CD8-positive, alpha-beta memory T cell (primary cell): ENCODE data around the gene ASPG. TPM values are rescaled to one million over a fixed set of nuclear protein-coding genes. Genes with fewer than 3 reads are reported as not detected.

ENCODE experiments used
- CTCF ChIA-PET: fragments of 350-600 bp; sonication (Branson Sonifier 250); formaldehyde crosslinking; loops from one replicate; lab custom pipeline; 2021; ENCODE audit warnings: antibody characterized with exemption; lab: Charles Lee
- POLR2A ChIA-PET: fragments of 350-600 bp; sonication (Branson Sonifier 250); formaldehyde crosslinking; loops from one replicate; lab custom pipeline; 2021; ENCODE audit warnings: antibody characterized with exemption; lab: Charles Lee
- DNase-seq, 5 donors: peaks; one replicate each; pipeline versions ENCODE4 v3.0.0 to v3.0.0-alpha.2; 2020 to 2022; ENCODE audit warnings: mixed read lengths in 1 of 5
- H3K27ac ChIP-seq: one replicate; pipeline ENCODE4 v1.7.0; 2013; ENCODE audit warnings: low read depth, mild to moderate bottlenecking, low read length, moderate library complexity
- H3K27me3 ChIP-seq: 2 replicates; pipeline ENCODE4 v1.7.0; 2013; ENCODE audit warnings: low read length, mild to moderate bottlenecking; ENCODE audit not compliant: insufficient read depth, poor library complexity, severe bottlenecking
- H3K36me3 ChIP-seq: 2 replicates; pipeline ENCODE4 v1.7.0; 2013; ENCODE audit warnings: mild to moderate bottlenecking, low read length, moderate library complexity; ENCODE audit not compliant: insufficient read depth
- H3K4me1 ChIP-seq: 2 replicates; pipeline ENCODE4 v1.7.0; 2013; ENCODE audit warnings: mild to moderate bottlenecking, low read length, moderate library complexity; ENCODE audit not compliant: insufficient read depth
- H3K4me3 ChIP-seq: 2 replicates; pipeline ENCODE4 v1.7.0; 2013; ENCODE audit warnings: mild to moderate bottlenecking, low read length
- H3K9me3 ChIP-seq: 2 replicates; pipeline ENCODE4 v1.7.0; 2013; ENCODE audit warnings: mild to moderate bottlenecking, low read length
- H3K27ac Mint-ChIP-seq, 8 donors: one replicate each; pipeline ENCODE4 v1.8.0; 2020 to 2021; ENCODE audit warnings: mixed read lengths in 8 of 8, mild to moderate bottlenecking in 6 of 8, inconsistent platforms in 3 of 8, moderate library complexity in 3 of 8
- H3K27me3 Mint-ChIP-seq, 2 donors: one replicate each; pipeline ENCODE4 v1.8.0; 2020 to 2021; ENCODE audit warnings: mixed read lengths in 2 of 2, mild to moderate bottlenecking in 1 of 2, moderate library complexity in 1 of 2
- H3K36me3 Mint-ChIP-seq, 3 donors: one replicate each; pipeline ENCODE4 v1.8.0; 2020 to 2021; ENCODE audit warnings: mixed read lengths in 3 of 3, inconsistent platforms in 1 of 3, mild to moderate bottlenecking in 1 of 3
- H3K4me1 Mint-ChIP-seq, 3 donors: one replicate each; pipeline ENCODE4 v1.8.0; 2020 to 2021; ENCODE audit warnings: mixed read lengths in 3 of 3, inconsistent platforms in 1 of 3, mild to moderate bottlenecking in 1 of 3
- H3K4me3 Mint-ChIP-seq, 7 donors: one replicate each; pipeline ENCODE4 v1.8.0; 2020 to 2021; ENCODE audit warnings: mixed read lengths in 7 of 7, mild to moderate bottlenecking in 6 of 7, moderate library complexity in 4 of 7, inconsistent platforms in 2 of 7
- H3K9me3 Mint-ChIP-seq, 5 donors: one replicate each; pipeline ENCODE4 v1.8.0; 2020 to 2022; ENCODE audit warnings: mixed read lengths in 5 of 5, mild to moderate bottlenecking in 3 of 5, moderate library complexity in 2 of 5, inconsistent platforms in 1 of 5
- polyA plus RNA-seq: library from polyadenylated mRNA; unstranded; fragments of 300-500 nt; fragmentation: Illumina TruSeq; gene quantifications from one replicate; pipeline ENCODE4 v1.2.3, GENCODE V29; 2021
- total RNA-seq, 2 experiments: library from RNA; stranded (reverse); gene quantifications; one replicate each; pipeline ENCODE4 v1.2.3, GENCODE V29; 2021

ASPG gene
- total and polyA plus RNA-seq, 3 experiments from 2014 or later: not detected

- Histone ChIP-seq H3K4me3 (no peak overlapping the region), H3K27ac (no peak overlapping the region), H3K4me1 (peaks cover 4% of the 10 kb centered on the region), H3K27me3 (no peaks in the 10 kb centered on the region), H3K9me3 (no peaks in the 10 kb centered on the region), H3K36me3 (no peaks in the 10 kb centered on the region)
- POLR2A ChIA-PET: no interaction called here
- H3K27ac Mint-ChIP-seq: no peak overlapping the region
- H3K9me3 Mint-ChIP-seq: no peaks in the 10 kb centered on the region
- peaks cover 8 to 15% of the 10 kb centered on the region in 2 donors for H3K27me3 Mint-ChIP-seq
- H3K4me3 Mint-ChIP-seq: peak overlapping the region in 1 of 7 donors; percentile 61
- H3K4me1 Mint-ChIP-seq: peaks cover 0 to 7% (median 4%) of the 10 kb centered on the region in 3 donors
- CTCF ChIA-PET: no interaction called here
- peak in 1 of 5 donors; percentile 30 for DNase-seq
- no peaks in the 10 kb centered on the region for H3K36me3 Mint-ChIP-seq
Observed at GRCh38 chr14:104141621-104142091, 56.2 kb downstream of the ASPG start.

GRCh38 chr14:104142136-104142945, 56.8 kb downstream of the ASPG start:
- no peak overlapping the region for H3K4me3 Mint-ChIP-seq
- ChIA-PET CTCF (no interaction called here), POLR2A (no interaction called here)
- H3K27ac Mint-ChIP-seq: no peak overlapping the region
- peak in 1 of 5 donors; percentile 32 for DNase-seq
- peaks cover 0 to under 1% (median 0%) of the 10 kb centered on the region in 3 donors for H3K4me1 Mint-ChIP-seq
- H3K27me3 Mint-ChIP-seq: peaks cover 8 to 11% of the 10 kb centered on the region in 2 donors
- H3K27ac ChIP-seq: no peak overlapping the region
- no peaks in the 10 kb centered on the region for H3K27me3 ChIP-seq
- H3K4me1 ChIP-seq: peaks cover under 1% of the 10 kb centered on the region
- no peaks in the 10 kb centered on the region for H3K9me3 ChIP-seq
- no peaks in the 10 kb centered on the region for H3K36me3 ChIP-seq
- H3K9me3 Mint-ChIP-seq: no peaks in the 10 kb centered on the region
- H3K4me3 ChIP-seq: no peak overlapping the region
- H3K36me3 Mint-ChIP-seq: no peaks in the 10 kb centered on the region

- no peaks in the 10 kb centered on the region for H3K9me3 Mint-ChIP-seq
- Histone ChIP-seq H3K27ac (no peak overlapping the region), H3K4me1 (no peaks in the 10 kb centered on the region), H3K4me3 (no peak overlapping the region), H3K9me3 (no peaks in the 10 kb centered on the region), H3K27me3 (no peaks in the 10 kb centered on the region), H3K36me3 (no peaks in the 10 kb centered on the region)
- POLR2A ChIA-PET: no interaction called here
- H3K27me3 Mint-ChIP-seq: peaks cover 8 to 11% of the 10 kb centered on the region in 2 donors
- H3K4me3 Mint-ChIP-seq: no peak overlapping the region
- H3K27ac Mint-ChIP-seq: no peak overlapping the region
- DNase-seq: no peak
- no peaks in the 10 kb centered on the region for H3K4me1 Mint-ChIP-seq
- CTCF ChIA-PET: interaction anchor here (1.8 kb wide), 1 partner anchor 421 kb away, joined by 6 read pairs; no protein-coding TSS in a partner anchor
- no peaks in the 10 kb centered on the region for H3K36me3 Mint-ChIP-seq
Observed at GRCh38 chr14:104142946-104143470, 57.5 kb downstream of the ASPG start.

- no peaks in the 10 kb centered on the region for H3K4me1 ChIP-seq
- no peaks in the 10 kb centered on the region for H3K4me1 Mint-ChIP-seq
- H3K27ac Mint-ChIP-seq: no peak overlapping the region
- peak in 1 of 5 donors; percentile 35 for DNase-seq
- no peaks in the 10 kb centered on the region for H3K36me3 Mint-ChIP-seq
- H3K27ac ChIP-seq: no peak overlapping the region
- ChIA-PET CTCF (interaction anchor here (1.8 kb wide), 1 partner anchor 421 kb away, joined by 6 read pairs; no protein-coding TSS in a partner anchor), POLR2A (no interaction called here)
- H3K9me3 Mint-ChIP-seq: no peaks in the 10 kb centered on the region
- H3K4me3 ChIP-seq: no peak overlapping the region
- H3K27me3 Mint-ChIP-seq: peaks cover 8 to 14% of the 10 kb centered on the region in 2 donors
- H3K27me3 ChIP-seq: no peaks in the 10 kb centered on the region
- H3K36me3 ChIP-seq: no peaks in the 10 kb centered on the region
- no peaks in the 10 kb centered on the region for H3K9me3 ChIP-seq
- no peak overlapping the region for H3K4me3 Mint-ChIP-seq
Observed at GRCh38 chr14:104143521-104144452, 58.3 kb downstream of the ASPG start.

GRCh38 chr14:104144453-104144790, 58.9 kb downstream of the ASPG start:
- H3K27me3 Mint-ChIP-seq: peaks cover 8 to 14% of the 10 kb centered on the region in 2 donors
- H3K27me3 ChIP-seq: no peaks in the 10 kb centered on the region
- POLR2A ChIA-PET: no interaction called here
- no peaks in the 10 kb centered on the region for H3K9me3 Mint-ChIP-seq
- no peaks in the 10 kb centered on the region for H3K4me1 ChIP-seq
- H3K4me1 Mint-ChIP-seq: no peaks in the 10 kb centered on the region
- no peak overlapping the region for H3K4me3 ChIP-seq
- CTCF ChIA-PET: interaction anchor here (0.6 to 1.8 kb wide), 2 partner anchors 67 to 420 kb away, joined by 3 to 6 read pairs; no protein-coding TSS in a partner anchor
- H3K4me3 Mint-ChIP-seq: no peak overlapping the region
- DNase-seq: peak in 1 of 5 donors; percentile 8
- no peaks in the 10 kb centered on the region for H3K9me3 ChIP-seq
- no peaks in the 10 kb centered on the region for H3K36me3 Mint-ChIP-seq
- no peaks in the 10 kb centered on the region for H3K36me3 ChIP-seq
- no peak overlapping the region for H3K27ac Mint-ChIP-seq
- no peak overlapping the region for H3K27ac ChIP-seq

- no peak overlapping the region for H3K4me3 ChIP-seq
- POLR2A ChIA-PET: no interaction called here
- no peak overlapping the region for H3K27ac ChIP-seq
- no peaks in the 10 kb centered on the region for H3K27me3 ChIP-seq
- H3K4me3 Mint-ChIP-seq: no peak overlapping the region
- H3K9me3 Mint-ChIP-seq: no peaks in the 10 kb centered on the region
- H3K9me3 ChIP-seq: no peaks in the 10 kb centered on the region
- peak in 1 of 5 donors; percentile 35 for DNase-seq
- H3K36me3 Mint-ChIP-seq: no peaks in the 10 kb centered on the region
- H3K4me1 Mint-ChIP-seq: no peaks in the 10 kb centered on the region
- no peak overlapping the region for H3K27ac Mint-ChIP-seq
- no peaks in the 10 kb centered on the region for H3K36me3 ChIP-seq
- H3K4me1 ChIP-seq: no peaks in the 10 kb centered on the region
- CTCF ChIA-PET: interaction anchor here (0.6 kb wide), 1 partner anchor 68 kb away, joined by 3 read pairs; no protein-coding TSS in a partner anchor
- peaks cover 8 to 14% of the 10 kb centered on the region in 2 donors for H3K27me3 Mint-ChIP-seq
Observed at GRCh38 chr14:104144911-104145825, 59.7 kb downstream of the ASPG start.
